Measurements from ENCODE around the gene DSCAM.
"Not testable (repeated sequence)": the region's sequence is repeated elsewhere in the genome, so short reads cannot be mapped to it uniquely, and the experiment has no call there.

The DSCAM gene

GRCh38 chr21:40846587-40847411 lies at the start of gene DSCAM:
TSS of gene DSCAM (minus strand) at chr21:40847158. CDS start at chr21:40846661, 497 bp downstream.
- DNase-seq: peak; percentile 62

DNA sequence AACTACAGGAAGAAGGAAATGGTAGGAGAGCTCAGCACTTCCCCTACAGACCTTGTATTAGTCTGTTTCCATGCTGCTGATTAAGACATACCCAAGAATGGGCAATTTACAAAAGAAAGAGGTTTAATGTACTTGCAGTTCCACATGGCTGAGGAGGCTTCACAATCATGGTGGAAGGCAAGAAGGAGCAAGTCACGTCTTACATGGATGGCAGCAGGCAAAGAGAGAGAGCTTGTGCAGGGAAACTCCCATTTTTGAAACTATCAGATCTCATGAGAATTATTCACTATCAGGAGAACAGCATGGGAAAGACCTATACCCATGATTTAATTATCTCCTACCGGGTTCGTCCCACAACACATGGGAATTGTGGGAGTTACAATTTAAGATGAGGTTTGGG lies 48.7 kb upstream of the DSCAM start:
- not testable (repeated sequence) for DNase-seq

GRCh38 chr21:40886931-40887330 lies 40.0 kb upstream of the DSCAM start:
- DNase-seq: no peak

DNA sequence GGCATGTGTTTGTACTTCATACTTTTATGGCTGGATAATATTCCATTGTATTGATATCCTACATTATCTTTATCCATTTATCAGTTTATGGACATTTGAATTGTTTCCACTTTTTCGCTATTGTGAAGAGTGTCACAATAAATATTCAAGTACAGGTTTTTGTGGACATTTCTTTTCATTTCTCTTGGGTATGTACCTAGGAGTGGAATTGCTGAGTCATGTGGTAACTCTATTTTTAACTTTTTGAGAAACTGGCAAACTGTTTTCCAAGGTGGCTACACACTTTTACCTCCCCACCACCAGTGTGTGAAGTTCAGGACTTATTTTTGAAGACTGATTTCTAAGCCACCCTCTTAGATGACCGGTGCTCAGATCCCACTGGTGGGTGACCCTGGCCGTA lies 39.0 kb upstream of the DSCAM start:
- no peak for DNase-seq

GRCh38 chr21:40882192-40882915 lies 35.4 kb upstream of the DSCAM start:
- no peak for DNase-seq

DNA sequence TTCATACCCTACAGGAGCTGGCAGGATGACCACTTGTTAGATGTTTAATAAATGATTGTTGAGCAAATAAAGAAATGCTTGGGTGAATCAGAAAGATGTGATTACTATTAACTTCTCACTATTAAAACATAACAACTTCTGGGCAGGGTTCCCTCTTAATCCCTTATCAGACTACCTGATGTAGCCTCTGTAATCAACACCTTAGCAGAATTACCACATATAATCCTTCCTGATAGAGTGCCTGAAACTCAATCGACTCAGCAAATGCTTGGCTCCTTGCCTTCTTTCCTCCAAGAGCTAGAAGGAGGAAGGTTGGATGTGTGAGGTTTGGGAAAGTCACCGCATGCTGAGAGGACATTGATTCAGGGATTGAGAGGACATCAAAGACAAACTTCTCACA lies 34.8 kb upstream of the DSCAM start:
- no peak for DNase-seq

- no peak for DNase-seq
Measured at GRCh38 chr21:40871099-40871498, 24.1 kb upstream of the DSCAM start.

DNA sequence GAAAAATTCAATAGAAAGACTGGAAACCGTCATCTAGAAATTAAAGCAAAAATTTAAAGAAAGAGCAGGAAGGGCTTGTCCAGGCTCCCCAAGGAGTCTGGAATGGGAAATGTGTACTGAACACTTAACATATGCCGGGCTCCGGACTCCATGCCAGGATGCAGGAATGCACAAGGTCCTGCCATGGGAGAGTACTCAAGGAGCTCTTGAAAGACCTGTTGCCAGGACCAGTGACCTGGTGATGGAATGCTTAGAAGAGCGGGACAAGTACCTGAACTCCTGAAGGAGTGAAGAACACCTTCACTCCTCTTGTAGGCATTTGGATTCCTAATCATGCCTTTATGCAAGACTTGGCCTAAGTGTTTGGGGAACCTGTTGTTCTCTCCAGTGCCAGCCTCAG lies 16.9 kb upstream of the DSCAM start:
- DNase-seq: no peak

GRCh38 chr21:40858517-40858916 lies 11.6 kb upstream of the DSCAM start:
- no peak for DNase-seq

DNA sequence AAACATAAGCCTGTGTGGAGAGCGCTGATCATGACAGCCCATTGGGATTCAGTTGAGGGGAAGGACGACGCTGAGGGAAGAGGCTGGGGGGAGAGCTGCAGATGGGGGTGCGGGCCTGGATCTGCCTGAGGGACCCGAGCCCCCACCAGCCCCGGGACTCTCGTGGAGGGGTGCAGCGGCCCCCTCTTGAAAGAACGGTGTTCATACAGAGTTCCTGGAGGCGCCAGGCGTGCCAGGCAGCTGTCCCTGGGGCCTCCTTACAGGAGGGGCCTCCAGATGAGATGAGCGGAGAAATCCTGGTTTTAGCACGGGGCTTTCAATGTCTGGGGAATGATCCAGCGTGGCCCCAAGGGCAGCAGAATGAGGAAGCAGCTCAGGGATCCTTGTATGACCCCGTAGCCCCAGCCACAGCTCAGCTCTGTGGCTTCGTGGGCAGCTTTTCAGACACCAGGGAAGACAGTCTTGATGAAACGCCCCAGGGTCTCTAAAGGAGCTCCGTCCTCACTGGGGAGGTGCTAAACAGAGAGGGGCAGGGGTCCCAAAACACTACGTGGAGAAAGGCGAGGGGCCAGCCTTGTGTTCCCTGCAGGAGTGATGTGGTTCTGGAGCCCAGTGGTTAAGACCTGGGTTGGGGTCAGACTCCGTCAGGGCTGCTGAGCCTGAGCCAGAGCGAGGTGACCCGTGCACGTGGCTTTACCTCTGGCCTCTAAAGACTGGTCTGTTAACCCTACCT lies 7.2 kb upstream of the DSCAM start:
- no peak for DNase-seq

GRCh38 chr21:40852563-40852962 lies 5.6 kb upstream of the DSCAM start:
- DNase-seq: no peak

- no peak for DNase-seq
Measured at GRCh38 chr21:40851749-40852148, 4.8 kb upstream of the DSCAM start.

- peak; percentile 56 for DNase-seq
Measured at GRCh38 chr21:40850071-40850470, 3.1 kb upstream of the DSCAM start.

DNA sequence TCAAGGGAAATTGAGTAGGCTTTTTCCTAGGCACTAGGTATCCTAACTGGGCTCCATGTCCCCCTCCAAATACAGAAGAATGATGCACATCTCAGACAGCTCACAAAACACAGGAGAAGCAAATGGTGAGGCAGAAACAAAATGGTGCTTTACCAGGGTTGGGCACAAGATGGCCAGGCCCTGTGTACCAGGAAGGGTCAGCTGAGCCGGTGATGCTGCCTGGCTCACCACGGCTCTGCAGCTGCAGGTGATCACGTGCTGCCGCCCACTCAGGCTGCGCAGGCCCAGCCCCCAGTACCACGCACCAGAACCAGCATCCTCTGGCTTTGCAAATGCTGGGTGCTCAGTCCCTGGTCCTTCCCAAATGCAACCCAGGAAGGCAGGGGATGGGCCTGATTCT lies 993 bp upstream of the DSCAM start:
- DNase-seq: no peak

DNA sequence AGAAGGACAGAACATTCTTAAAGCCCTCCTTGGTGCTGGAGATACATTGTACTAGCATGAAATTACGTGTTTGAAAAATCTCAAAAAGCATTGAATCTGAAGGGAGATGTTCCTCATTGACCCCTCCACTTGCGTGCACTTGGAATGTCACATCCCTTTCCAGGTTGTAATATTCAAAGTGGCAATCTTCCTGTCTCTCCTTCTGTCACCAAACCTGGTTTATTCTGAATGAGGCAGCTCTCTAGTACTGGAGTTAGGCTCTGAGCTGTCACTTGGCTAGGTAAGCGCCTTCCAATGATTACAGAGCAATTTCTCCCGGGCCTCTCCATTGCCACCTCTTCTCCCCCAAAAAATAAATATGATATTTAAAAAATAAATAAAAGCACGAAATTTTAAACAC lies 855 bp downstream of the DSCAM start:
- DNase-seq: peak; percentile 32

DNA sequence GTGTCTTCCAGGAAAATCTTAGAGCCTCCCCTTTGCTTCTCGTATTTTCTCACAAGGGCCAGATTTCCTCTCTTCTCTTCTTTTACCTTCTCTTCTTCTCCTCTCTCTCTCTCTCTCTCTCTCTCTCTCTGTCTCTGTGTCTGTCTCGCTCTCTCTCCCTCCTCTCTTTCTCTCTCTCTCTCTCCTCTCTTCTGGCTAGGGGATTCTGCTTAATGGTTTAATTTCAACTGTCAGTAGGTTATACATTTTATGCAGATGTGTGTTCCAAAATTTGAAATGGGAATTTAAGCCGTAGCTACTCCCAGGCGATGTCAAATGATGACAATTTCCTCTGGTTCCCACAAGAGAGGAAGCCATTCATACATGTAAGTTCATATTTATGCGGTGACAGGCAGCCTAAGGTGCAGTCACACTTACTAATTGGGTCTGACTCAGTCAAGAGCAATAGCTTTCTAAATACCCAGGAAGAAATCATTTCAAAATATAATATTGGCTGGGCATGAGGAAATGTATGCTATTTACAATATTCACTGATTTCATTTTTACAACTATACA lies 1.4 kb downstream of the DSCAM start:
- DNase-seq: no peak

DNA sequence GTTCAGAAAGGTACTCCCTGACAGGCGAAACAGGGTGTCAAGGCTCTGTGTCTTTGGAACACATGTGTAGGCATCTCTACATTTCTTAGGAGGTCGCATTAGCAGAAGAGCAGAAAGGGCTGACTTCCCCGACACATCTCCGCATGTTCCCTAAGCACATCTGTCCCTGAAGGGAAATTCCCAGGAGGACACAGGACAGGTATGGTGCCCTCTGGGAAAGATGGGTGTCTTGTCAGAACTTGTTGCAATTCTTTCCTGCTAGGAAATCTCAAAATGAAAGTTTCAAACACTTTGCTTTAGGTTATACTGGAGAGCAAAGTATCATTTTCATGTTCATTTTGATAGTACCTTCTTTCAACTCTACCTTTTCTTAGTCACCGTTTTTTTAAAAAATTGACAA lies 2.0 kb downstream of the DSCAM start:
- peak; percentile 36 for DNase-seq

DNA sequence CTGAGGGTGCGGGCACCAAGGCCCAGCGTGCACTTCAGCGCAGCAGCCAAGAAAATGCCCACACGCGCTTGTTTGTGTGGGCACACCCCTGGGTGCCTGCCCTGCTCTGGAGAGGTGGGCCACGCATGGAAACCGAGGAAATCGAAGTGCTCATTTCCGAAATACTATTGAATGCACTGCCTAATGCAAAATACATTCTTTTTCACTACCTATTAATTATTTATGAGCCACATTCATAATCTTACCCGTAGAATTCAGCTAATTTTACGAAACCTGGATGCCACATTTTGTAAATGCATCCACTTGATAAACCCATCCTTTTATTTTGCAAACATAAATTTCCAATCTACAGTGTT lies 4.8 kb downstream of the DSCAM start:
- no peak for DNase-seq

DNA sequence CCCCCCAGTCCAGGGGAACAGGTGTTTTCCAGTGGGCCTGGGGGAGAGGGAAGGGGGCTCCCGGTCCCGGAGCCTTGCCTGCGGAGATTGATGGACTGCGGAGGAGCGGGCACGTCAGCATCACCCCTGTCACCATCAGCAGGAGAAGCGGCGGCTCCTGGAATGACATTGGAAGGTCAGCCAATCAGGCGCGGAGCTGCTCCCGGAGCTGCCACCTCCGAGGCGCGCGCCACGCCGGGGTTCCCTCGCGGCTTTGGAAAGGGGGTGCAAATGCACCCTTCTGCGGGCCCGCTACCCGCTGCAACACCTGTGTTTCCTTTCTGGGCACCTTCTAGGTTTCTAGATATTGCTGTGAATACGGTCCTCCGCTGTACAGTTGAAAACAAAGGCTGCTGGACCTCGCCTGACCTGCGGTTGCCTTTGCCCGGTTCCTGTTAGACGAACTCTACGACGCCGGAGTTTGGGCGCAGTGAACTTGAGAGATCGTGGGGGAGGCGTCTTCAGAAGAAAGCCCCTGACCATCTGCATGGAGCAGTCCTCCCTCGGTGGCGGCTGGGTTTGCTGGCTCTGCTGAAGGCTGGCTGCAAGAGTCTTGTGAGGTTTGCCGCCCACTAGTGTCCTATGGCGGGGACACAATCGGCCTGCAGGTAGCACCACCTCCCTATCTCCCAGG lies 5.3 kb downstream of the DSCAM start:
- peak; percentile 84 for DNase-seq

GRCh38 chr21:40840401-40841125 lies 6.4 kb downstream of the DSCAM start:
- DNase-seq: no peak

DNA sequence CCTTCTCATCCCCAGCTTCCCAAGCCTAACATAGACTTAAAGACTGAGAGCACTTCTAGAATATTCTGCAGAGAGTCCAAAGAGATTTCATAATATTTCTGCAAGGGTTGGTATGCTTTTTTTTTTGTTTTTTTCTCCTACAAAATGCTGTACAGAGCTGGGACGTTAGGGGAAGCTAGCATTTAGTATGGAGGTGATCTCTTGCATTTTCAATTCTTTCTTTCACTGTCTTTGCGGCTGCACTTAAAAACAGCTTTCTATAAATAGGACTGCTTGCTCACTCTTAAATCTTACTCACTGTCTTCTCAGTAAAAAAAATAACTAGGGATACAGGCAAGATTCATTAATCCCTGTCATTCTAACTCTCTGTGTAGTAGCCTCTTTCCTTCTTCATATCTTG lies 7.4 kb downstream of the DSCAM start:
- DNase-seq: no peak

- no peak for DNase-seq
Measured at GRCh38 chr21:40837456-40837855, 9.5 kb downstream of the DSCAM start.

All from NCI-H2171 treated with DMSO at 0.1 percent for 48 hours (cell line).